B cell (primary cell): ENCODE data around the gene POGK. TPM values are rescaled to one million over a fixed set of nuclear protein-coding genes. Genes with fewer than 3 reads are reported as not detected.

Experiments used
- ATAC-seq: fragments of 200-7000 bp; cut with Tn5 transposase; one replicate; pipeline ENCODE4 v1.10.0; 2021; ENCODE audit warnings: low read depth, mild to moderate bottlenecking, moderate number of reproducible peaks, moderate library complexity
- CTCF ChIA-PET: fragments of 350-600 bp; sonication (Branson Sonifier 250); formaldehyde crosslinking; loops from one replicate; lab custom pipeline; 2021; ENCODE audit warnings: antibody characterized with exemption, inconsistent platforms; lab: Charles Lee
- POLR2A ChIA-PET: fragments of 350-600 bp; sonication (Branson Sonifier 250); formaldehyde crosslinking; loops from one replicate; lab custom pipeline; 2021; ENCODE audit warnings: antibody characterized with exemption; lab: Charles Lee
- DNase-seq: peaks from one replicate; pipeline ENCODE4 v3.0.0; 2013
- H2AFZ ChIP-seq: 2 replicates; pipeline ENCODE4 v1.6.1; 2012; ENCODE audit warnings: mild to moderate bottlenecking, low read depth, low read length; ENCODE audit not compliant: insufficient read depth, poor library complexity, severe bottlenecking
- H3K27ac ChIP-seq, 2 donors: 1 replicate in 1 of 2; 2 replicates in 1 of 2; pipeline ENCODE4 v1.5.1; 2012 to 2013; ENCODE audit warnings: low read length in 2 of 2, mild to moderate bottlenecking in 2 of 2, moderate library complexity in 1 of 2
- H3K27me3 ChIP-seq, 4 experiments: fragments of 200-600 bp in 1 of 4; sonication (generic) in 1 of 4; replicated peaks in 1 of 4; 1 replicate in 2 of 4; 2 replicates in 2 of 4; pipeline versions ENCODE4 v1.6.1 to v1.7.0; 2013 to 2016; ENCODE audit warnings: low read length in 3 of 4, mild to moderate bottlenecking in 2 of 4, mixed read lengths in 1 of 4, moderate library complexity in 1 of 4; ENCODE audit not compliant: insufficient read depth in 4 of 4, control insufficient read depth in 3 of 4; ENCODE audit errors: control extremely low read depth in 1 of 4
- H3K36me3 ChIP-seq, 2 experiments: replicated peaks in 1 of 2; 1 replicate in 1 of 2; 2 replicates in 1 of 2; pipeline versions ENCODE4 v1.6.1 to v1.7.1; 2013; ENCODE audit warnings: low read length in 1 of 2; ENCODE audit not compliant: insufficient read depth in 2 of 2, control insufficient read depth in 1 of 2; ENCODE audit errors: control extremely low read depth in 1 of 2, extremely low read depth in 1 of 2
- H3K4me1 ChIP-seq, 2 donors: fragments of 200-600 bp in 1 of 2; sonication (generic) in 1 of 2; 1 replicate in 1 of 2; 2 replicates in 1 of 2; pipeline versions ENCODE4 v1.5.1 to v1.6.1; 2013 to 2017; ENCODE audit warnings: low read length in 2 of 2; ENCODE audit not compliant: control insufficient read depth in 2 of 2, insufficient read depth in 2 of 2
- H3K4me2 ChIP-seq: replicated peaks from 2 replicates; pipeline ENCODE3; 2012; ENCODE audit warnings: mild to moderate bottlenecking, low read depth, low read length; ENCODE audit not compliant: poor library complexity, severe bottlenecking
- H3K4me3 ChIP-seq, 5 experiments: fragments of 200-600 bp in 1 of 5; sonication (generic) in 1 of 5; 1 replicate in 3 of 5; 2 replicates in 2 of 5; pipeline versions ENCODE4 v1.5.1 to v1.7.0; 2011 to 2016; ENCODE audit warnings: low read length in 4 of 5, mild to moderate bottlenecking in 4 of 5, low read depth in 2 of 5, control low read depth in 1 of 5, moderate library complexity in 1 of 5; ENCODE audit not compliant: insufficient read depth in 1 of 5; ENCODE audit errors: control extremely low read depth in 1 of 5, extremely low read depth in 1 of 5
- H3K79me2 ChIP-seq: fragments of 200-600 bp; sonication (generic); one replicate; pipeline ENCODE4 v1.6.0; 2016; ENCODE audit warnings: low read length; ENCODE audit not compliant: control insufficient read depth, insufficient read depth
- H3K9ac ChIP-seq: fragments of 200-600 bp; sonication (generic); 2 replicates; pipeline ENCODE4 v1.6.1; 2017; ENCODE audit warnings: mild to moderate bottlenecking, low read length, moderate library complexity
- H3K9me3 ChIP-seq, 3 donors: one replicate each; pipeline versions ENCODE4 v1.6.1 to v1.7.1; 2013; ENCODE audit warnings: low read length in 2 of 3; ENCODE audit not compliant: control insufficient read depth in 2 of 3, insufficient read depth in 1 of 3; ENCODE audit errors: control extremely low read depth in 1 of 3
- H4K20me1 ChIP-seq: 2 replicates; pipeline ENCODE4 v1.6.0; 2012; ENCODE audit warnings: mild to moderate bottlenecking, low read length; ENCODE audit not compliant: insufficient read depth, control insufficient read depth, poor library complexity, severe bottlenecking
- H3K27ac Mint-ChIP-seq: one replicate; pipeline ENCODE4 v1.8.0; 2021; ENCODE audit warnings: mixed read lengths
- H3K27me3 Mint-ChIP-seq: one replicate; pipeline ENCODE4 v1.8.0; 2021; ENCODE audit warnings: mixed read lengths
- H3K4me1 Mint-ChIP-seq: one replicate; pipeline ENCODE4 v1.8.0; 2021; ENCODE audit warnings: mixed read lengths
- H3K4me3 Mint-ChIP-seq: one replicate; pipeline ENCODE4 v1.8.0; 2021; ENCODE audit warnings: mixed read lengths
- H3K9me3 Mint-ChIP-seq: one replicate; pipeline ENCODE4 v1.8.0; 2022; ENCODE audit warnings: mixed read lengths; ENCODE audit not compliant: insufficient read depth
- CTCF ChIP-seq: fragments of 200-600 bp; IDR thresholded peaks from one replicate; pipeline ENCODE4 v1.8.0; 2022; ENCODE audit warnings: antibody characterized with exemption, mild to moderate bottlenecking
- EZH2 ChIP-seq: IDR thresholded peaks from 2 replicates; pipeline ENCODE4 v1.6.1; 2012; ENCODE audit warnings: borderline replicate concordance, low read depth, mild to moderate bottlenecking, moderate library complexity, low read length; ENCODE audit not compliant: insufficient read depth, poor library complexity, severe bottlenecking
- WGBS: methylation state at CpG from one replicate; pipeline ENCODE4 v1.1.5; 2013; ENCODE audit warnings: missing lambda C conversion rate; ENCODE audit not compliant: insufficient coverage; 5-methylcytosine and 5-hydroxymethylcytosine counted together
- intact Hi-C: fragments of 100-400 bp; cut with micrococcal nuclease; formaldehyde crosslinking; loops from one replicate; pipeline ENCODE4 v1.10.0; 2022
- polyA plus RNA-seq: library from polyadenylated mRNA; depleted of rRNA; stranded (reverse); fragments of >200 nt; gene quantifications from 2 replicates; pipeline ENCODE4 v1.2.3, GENCODE V29; 2012
- total RNA-seq, 2 donors: library from RNA; stranded (reverse); fragments of 120-200 nt in 1 of 2; gene quantifications; 1 replicate in 1 of 2; 2 replicates in 1 of 2; pipeline versions ENCODE4 v1.2.3 to v1.2.4, GENCODE V29; 2013 to 2022

The POGK gene
- total and polyA plus RNA-seq, 2 donors (not counting 1 experiment from before 2014, with no cell fraction given), result 10.4 to 45.0 TPM

DNA sequence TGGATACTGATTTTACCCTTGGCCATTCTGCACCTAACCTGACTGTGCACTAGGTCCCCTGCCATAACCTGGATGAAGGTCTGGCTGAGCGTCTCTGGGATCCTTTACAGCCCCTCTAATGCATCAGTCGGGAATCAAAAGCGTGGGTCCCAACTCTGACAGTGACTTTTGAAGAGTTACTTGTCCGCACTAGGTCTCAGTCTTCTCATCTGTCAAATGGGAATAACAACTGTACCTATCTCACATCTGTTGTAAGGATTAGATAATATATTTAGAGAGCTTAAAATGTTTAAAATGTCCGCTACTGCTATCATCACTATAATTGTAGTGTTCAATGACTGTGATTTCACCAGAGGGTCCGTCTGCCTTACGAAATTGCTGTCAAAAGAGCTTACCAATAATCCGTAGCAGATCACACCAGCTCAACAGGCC is 36.0 kb downstream of the POGK start:
- peak overlapping the region; percentile 68 to 86 for H3K27ac ChIP-seq
- CTCF ChIA-PET, result interaction anchor here (0.5 to 2.9 kb wide), 5 partner anchors 22 to 1060 kb away, joined by 3 to 16 read pairs (median 3); partner anchors contain the start of gene POGK
- peak overlapping the region; percentile 98 for H2AFZ ChIP-seq
- DNase-seq, result no peak
- Mint-ChIP-seq H3K27ac (peak overlapping the region; percentile 87), H3K4me3 (peak overlapping the region; percentile 98), H3K4me1 (peaks cover 38% of the 10 kb centered on the region), H3K9me3 (no peaks in the 10 kb centered on the region), H3K27me3 (no peaks in the 10 kb centered on the region)
- no peak for TF ChIP-seq CTCF
- no peak for TF ChIP-seq EZH2
- H3K4me3 ChIP-seq, result peak overlapping the region; percentile 44 to 80 (median 74)
- intact Hi-C loops, result loop anchor here (5.0 kb wide), 1 partner anchor 842 kb away; no protein-coding TSS in a partner anchor
- POLR2A ChIA-PET, result interaction anchor here (0.7 to 1.6 kb wide), 3 partner anchors 35 to 1061 kb away, joined by 3 to 11 read pairs (median 4); partner anchors contain the start of genes DCAF6 and POGK
- H3K4me1 ChIP-seq, result peaks cover 12 to 13% of the 10 kb centered on the region in 2 donors
- peaks cover 55% of the 10 kb centered on the region for H3K79me2 ChIP-seq
- peaks cover 0 to 2% of the 10 kb centered on the region in 2 experiments for H3K36me3 ChIP-seq
- H3K9me3 ChIP-seq, result no peaks in the 10 kb centered on the region
- peaks cover 6% of the 10 kb centered on the region for H4K20me1 ChIP-seq
- ATAC-seq, result no peak
- H3K9ac ChIP-seq, result peak overlapping the region; percentile 87
- peak overlapping the region; percentile 92 for H3K4me2 ChIP-seq
- no peaks in the 10 kb centered on the region for H3K27me3 ChIP-seq
- 24% methylated on average over 4 of the region's 8 CpGs for WGBS
